K562 (cell line): ENCODE measurements around the gene LRP2BP. TPM values are rescaled to one million over a fixed set of nuclear protein-coding genes. Genes with fewer than 3 reads are reported as not detected.

Experiments
- ARID1B ChIP-seq: fragments of 450-650 bp; IDR thresholded peaks from 2 replicates; pipeline ENCODE4 v1.6.1; 2016; ENCODE audit warnings: antibody characterized with exemption, mild to moderate bottlenecking, inconsistent platforms
- CBFA2T3 ChIP-seq: fragments of 450-650 bp; IDR thresholded peaks from 2 replicates; pipeline ENCODE4 v1.6.1; 2017
- CEBPB ChIP-seq: fragments of 450-650 bp; IDR thresholded peaks from 2 replicates; pipeline ENCODE4 v1.6.1; 2016; ENCODE audit warnings: missing genetic modification characterization, missing compliant biosample characterization
- CTCFL ChIP-seq: IDR thresholded peaks from 2 replicates; pipeline ENCODE4 v1.6.1; 2011; ENCODE audit warnings: borderline replicate concordance, low read depth, mild to moderate bottlenecking, moderate library complexity, low read length; ENCODE audit not compliant: insufficient read depth, poor library complexity, severe bottlenecking
- DEAF1 ChIP-seq: fragments of 450-650 bp; formaldehyde crosslinking; IDR thresholded peaks from 2 replicates; pipeline ENCODE4 v1.4.0; 2020; ENCODE audit warnings: mild to moderate bottlenecking, moderate library complexity
- JUND ChIP-seq, 2 experiments: IDR thresholded peaks; 2 replicates in 1 of 2; 3 replicates in 1 of 2; pipeline ENCODE4 v1.6.1; 2011; ENCODE audit warnings: borderline replicate concordance in 2 of 2, low read depth in 2 of 2, low read length in 2 of 2, improper control_type of control experiment in 1 of 2, missing biosample characterization in 1 of 2, missing genetic modification characterization in 1 of 2, missing genetic modification reagents in 1 of 2
- MAFK ChIP-seq: IDR thresholded peaks from 2 replicates; pipeline ENCODE4 v1.6.1; 2011; ENCODE audit warnings: low read length, improper control_type of control experiment
- MECOM ChIP-seq: fragments of 250-450 bp; sonication (Bioruptor Pico); IDR thresholded peaks from 2 replicates; pipeline ENCODE4 v1.8.0; 2022; ENCODE audit warnings: inconsistent platforms
- MEF2A ChIP-seq: IDR thresholded peaks from 2 replicates; pipeline ENCODE4 v1.6.1; 2011; ENCODE audit warnings: low read depth, mild to moderate bottlenecking, low read length, moderate library complexity; ENCODE audit not compliant: control insufficient read depth
- MTA1 ChIP-seq: fragments of 450-650 bp; IDR thresholded peaks from 2 replicates; pipeline ENCODE4 v1.6.1; 2017; ENCODE audit warnings: borderline replicate concordance
- MTA3 ChIP-seq: fragments of 450-650 bp; formaldehyde crosslinking; IDR thresholded peaks from 2 replicates; pipeline ENCODE4 v1.6.1; 2017; ENCODE audit warnings: mild to moderate bottlenecking, borderline replicate concordance
- NCOA1 ChIP-seq: fragments of 450-650 bp; IDR thresholded peaks from 2 replicates; pipeline ENCODE4 v1.6.1; 2016; ENCODE audit warnings: low read depth
- NFE2 ChIP-seq: IDR thresholded peaks from 2 replicates; pipeline ENCODE4 v1.6.1; 2014; ENCODE audit warnings: antibody characterized with exemption, low read depth
- NFIC ChIP-seq: fragments of 450-650 bp; IDR thresholded peaks from 2 replicates; pipeline ENCODE4 v1.6.1; 2017; ENCODE audit warnings: mild to moderate bottlenecking, inconsistent platforms
- PHF20 ChIP-seq: fragments of 450-650 bp; IDR thresholded peaks from 2 replicates; pipeline ENCODE4 v1.6.1; 2018; ENCODE audit not compliant: partially characterized antibody
- PHTF2 ChIP-seq: fragments of 250-450 bp; sonication (Bioruptor Pico); IDR thresholded peaks from 2 replicates; pipeline ENCODE4 v1.5.0; 2021; ENCODE audit warnings: mild to moderate bottlenecking
- PPARD ChIP-seq: fragments of 250-450 bp; sonication (Bioruptor Pico); IDR thresholded peaks from 2 replicates; pipeline ENCODE4 v1.8.0; 2022; ENCODE audit warnings: inconsistent platforms, mild to moderate bottlenecking, moderate library complexity
- RBM39 ChIP-seq: fragments of 200-400 bp; formaldehyde crosslinking; optimal IDR thresholded peaks from 2 replicates; pipeline ENCODE3; 2018; ENCODE audit warnings: low read depth, low read length
- RNF2 ChIP-seq: sonication (generic); IDR thresholded peaks from 2 replicates; pipeline ENCODE4 v1.6.1; 2016
- SMAD4 ChIP-seq: fragments of 250-450 bp; sonication (Bioruptor Pico); conservative IDR thresholded peaks from 2 replicates; pipeline ENCODE4 v1.8.0; 2021; ENCODE audit warnings: inconsistent platforms, mild to moderate bottlenecking, moderate library complexity
- SMARCA4 ChIP-seq: fragments of 450-650 bp; IDR thresholded peaks from 2 replicates; pipeline ENCODE4 v1.6.1; 2016
- SNIP1 ChIP-seq: fragments of 450-650 bp; IDR thresholded peaks from 2 replicates; pipeline ENCODE4 v1.7.1; 2017; ENCODE audit warnings: low read depth, mild to moderate bottlenecking
- TRIM28 ChIP-seq: fragments of 450-650 bp; IDR thresholded peaks from 2 replicates; pipeline ENCODE4 v1.6.1; 2017
- U2AF1 ChIP-seq: fragments of 200-400 bp; formaldehyde crosslinking; optimal IDR thresholded peaks from 2 replicates; pipeline ENCODE3; 2017; ENCODE audit warnings: mild to moderate bottlenecking, low read depth, low read length, moderate library complexity
- ZBTB2 ChIP-seq: fragments of 450-650 bp; IDR thresholded peaks from 2 replicates; pipeline ENCODE4 v1.6.1; 2016; ENCODE audit warnings: antibody characterized with exemption
- ZNF124 ChIP-seq: sonication (generic); formaldehyde crosslinking; IDR thresholded peaks from 2 replicates; pipeline ENCODE4 v1.8.1; 2022; ENCODE audit warnings: missing genetic modification reagents
- ZNF436 ChIP-seq: fragments of 250-450, 450-650 bp; sonication (Bioruptor Pico); formaldehyde crosslinking; IDR thresholded peaks from 2 replicates; pipeline ENCODE4 v1.7.0; 2020; ENCODE audit warnings: mild to moderate bottlenecking
- ZNF668 ChIP-seq: fragments of 250-450 bp; sonication (Bioruptor Pico); IDR thresholded peaks from 2 replicates; pipeline ENCODE4 v1.8.0; 2022; ENCODE audit warnings: mild to moderate bottlenecking, inconsistent platforms
- ZNF764 ChIP-seq: fragments of 250-450 bp; sonication (Bioruptor Pico); IDR thresholded peaks from 2 replicates; pipeline ENCODE4 v1.4.0; 2020; ENCODE audit warnings: low read depth, mild to moderate bottlenecking, moderate library complexity
- polyA plus RNA-seq, 8 experiments: library from polyadenylated mRNA; depleted of rRNA in 4 of 8; stranded (reverse) in 5 of 8; unstranded in 3 of 8; fragments of >200 nt; fragmentation: Nextera tagmentation in 2 of 8; fragmentation: Illumina TruSeq in 1 of 8; extraction: Ambion mirVana in 2 of 8; extraction: Trizol in 1 of 8; gene quantifications; 2 replicates each; pipeline versions ENCODE4 v1.2.1 to v1.2.3, GENCODE V29; 2011 to 2014; ENCODE audit warnings: inconsistent platforms in 1 of 8, missing spikeins in 1 of 8
- total RNA-seq, 7 experiments: library from RNA; depleted of rRNA in 6 of 7; stranded (reverse); fragments of >200 nt in 6 of 7; fragmentation: Illumina TruSeq in 2 of 7; extraction: Trizol in 2 of 7; gene quantifications; 2 replicates each; pipeline versions ENCODE4 v1.2.1 to v1.2.3, GENCODE V29; 2011 to 2021; ENCODE audit warnings: low replicate concordance in 1 of 7

The LRP2BP gene
- total and polyA plus RNA-seq, 9 of the 15 experiments (the other 6 are each of a cell fraction or from before 2014, with no cell fraction given) = 0.42 to 2.1 (median 0.62) TPM

- no peak for TF ChIP-seq DEAF1 (CRISPR knock-in tag)
- TF ChIP-seq RNF2 = 0 out of 2 replicates have a peak, but pooled peaks have one; percentile 22
- no peak for TF ChIP-seq ZNF764 (CRISPR knock-in tag)
- TF ChIP-seq SMARCA4 = peak; percentile 90
- no peak for TF ChIP-seq ZNF668 (CRISPR knock-in tag)
- peak; percentile 93 for TF ChIP-seq MECOM
- TF ChIP-seq JUND (IDR thresholded peaks at IDR 0.05; ENCODE audit: borderline replicate concordance, low read depth, low read length) = peak; percentile 85
- peak; percentile 85; the same call in 2 of the 3 replicates for TF ChIP-seq JUND (tag; IDR thresholded peaks at IDR 0.05; ENCODE audit: borderline replicate concordance, low read depth, low read length)
- TF ChIP-seq NFE2 = peak; percentile 97
- no peak for TF ChIP-seq ZNF436
- TF ChIP-seq MTA1 = peak; percentile 61; the same call in 1 of the 2 replicates
- peak; percentile 82 for TF ChIP-seq ZBTB2
- TF ChIP-seq TRIM28 = no peak
- TF ChIP-seq CEBPB = peak; percentile 62; the same call in 1 of the 2 replicates
- peak; percentile 83 for TF ChIP-seq MEF2A
- no peak for TF ChIP-seq PPARD (CRISPR knock-in tag)
- no peak for TF ChIP-seq PHF20
- peak; percentile 71 for TF ChIP-seq MAFK
- 0 out of 2 replicates have a peak, but pooled peaks have one; percentile 29 for TF ChIP-seq MTA3
- TF ChIP-seq NFIC = peak; percentile 61; the same call in 1 of the 2 replicates
- TF ChIP-seq NCOA1 = peak; percentile 74; the same call in 1 of the 2 replicates
- no peak for TF ChIP-seq PHTF2 (CRISPR knock-in tag)
- TF ChIP-seq SNIP1 = no peak
- peak; percentile 93 for TF ChIP-seq CBFA2T3
- no peak for TF ChIP-seq U2AF1
- no peak for TF ChIP-seq CTCFL
- TF ChIP-seq ZNF124 (CRISPR knock-in tag) = no peak
- TF ChIP-seq SMAD4 (CRISPR knock-in tag) = 0 out of 2 replicates have a peak, but pooled peaks have one; percentile 20
- no peak for TF ChIP-seq RBM39
- peak; percentile 93 for TF ChIP-seq ARID1B
Measured at GRCh38 chr4:185318679-185319078, 77.0 kb downstream of the LRP2BP start (continued).
